ENCODE data around the gene ARL11.

DNA sequence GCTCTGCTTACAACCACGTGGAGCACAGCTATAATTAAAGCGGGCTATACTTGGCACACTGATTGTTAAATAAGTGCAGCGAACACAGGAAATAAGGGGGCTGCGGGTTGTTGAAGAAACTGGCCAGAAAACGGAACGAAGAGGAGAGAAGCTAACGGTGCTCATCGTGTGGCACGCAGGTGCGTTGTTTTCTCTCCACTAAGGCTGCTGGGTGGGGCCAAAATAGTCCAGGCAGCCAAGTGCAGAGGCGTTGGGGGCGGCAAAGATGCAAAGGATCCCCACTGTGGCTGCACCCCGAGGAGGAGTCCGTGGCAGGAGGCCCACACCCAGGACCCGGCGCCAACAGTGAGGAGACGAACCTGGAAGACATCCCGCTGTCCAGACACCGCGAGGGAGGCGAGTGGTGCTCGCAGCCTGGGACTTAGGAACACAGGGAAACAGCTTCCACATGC is 8.1 kb upstream of the ARL11 start:
- TF ChIP-seq, protein P1, sequence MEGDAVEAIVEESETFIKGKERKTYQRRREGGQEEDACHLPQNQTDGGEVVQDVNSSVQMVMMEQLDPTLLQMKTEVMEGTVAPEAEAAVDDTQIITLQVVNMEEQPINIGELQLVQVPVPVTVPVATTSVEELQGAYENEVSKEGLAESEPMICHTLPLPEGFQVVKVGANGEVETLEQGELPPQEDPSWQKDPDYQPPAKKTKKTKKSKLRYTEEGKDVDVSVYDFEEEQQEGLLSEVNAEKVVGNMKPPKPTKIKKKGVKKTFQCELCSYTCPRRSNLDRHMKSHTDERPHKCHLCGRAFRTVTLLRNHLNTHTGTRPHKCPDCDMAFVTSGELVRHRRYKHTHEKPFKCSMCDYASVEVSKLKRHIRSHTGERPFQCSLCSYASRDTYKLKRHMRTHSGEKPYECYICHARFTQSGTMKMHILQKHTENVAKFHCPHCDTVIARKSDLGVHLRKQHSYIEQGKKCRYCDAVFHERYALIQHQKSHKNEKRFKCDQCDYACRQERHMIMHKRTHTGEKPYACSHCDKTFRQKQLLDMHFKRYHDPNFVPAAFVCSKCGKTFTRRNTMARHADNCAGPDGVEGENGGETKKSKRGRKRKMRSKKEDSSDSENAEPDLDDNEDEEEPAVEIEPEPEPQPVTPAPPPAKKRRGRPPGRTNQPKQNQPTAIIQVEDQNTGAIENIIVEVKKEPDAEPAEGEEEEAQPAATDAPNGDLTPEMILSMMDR (IDR thresholded peaks at IDR 0.05; ENCODE audit: borderline replicate concordance, extremely low read depth, low read length, poor library complexity, severe bottlenecking) = no peak
- no peak for TF ChIP-seq EZH2 (IDR thresholded peaks at IDR 0.05; ENCODE audit: borderline replicate concordance, low read depth, low read length, severe bottlenecking)

All from DND-41 (cell line).